HG03064 (cell line): ENCODE data around the gene MRPL58.
"Not testable (repeated sequence)": the region's sequence is repeated elsewhere in the genome, so short reads cannot be mapped to it uniquely, and the experiment has no call there.

Source experiments
- ATAC-seq: cut with Tn5 transposase; IDR thresholded peaks from one replicate; pipeline ENCODE4 v1.9.1; 2021; ENCODE audit warnings: low read depth; ENCODE audit not compliant: unreplicated experiment

MRPL58 gene

DNA sequence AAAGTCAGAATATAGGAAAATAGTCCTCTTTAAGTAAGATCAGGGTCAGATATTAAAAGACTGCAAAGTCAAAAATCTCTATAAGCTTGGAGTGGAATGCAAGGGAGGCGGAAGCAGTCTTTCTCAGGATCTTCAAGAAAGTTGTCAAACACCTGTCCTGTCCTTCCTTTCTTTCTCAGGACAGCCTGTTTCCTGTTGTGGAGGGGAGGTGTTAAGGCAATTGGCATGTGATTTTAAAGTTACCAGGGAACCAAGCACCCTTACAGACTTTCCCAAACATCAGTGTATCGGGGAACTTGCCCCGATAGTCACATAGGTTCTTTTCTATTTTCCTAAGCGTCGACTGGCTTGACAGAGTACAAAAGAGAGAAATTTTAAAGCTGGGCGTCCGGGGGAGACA is 32.2 kb downstream of the MRPL58 start:
- no peak for ATAC-seq

DNA sequence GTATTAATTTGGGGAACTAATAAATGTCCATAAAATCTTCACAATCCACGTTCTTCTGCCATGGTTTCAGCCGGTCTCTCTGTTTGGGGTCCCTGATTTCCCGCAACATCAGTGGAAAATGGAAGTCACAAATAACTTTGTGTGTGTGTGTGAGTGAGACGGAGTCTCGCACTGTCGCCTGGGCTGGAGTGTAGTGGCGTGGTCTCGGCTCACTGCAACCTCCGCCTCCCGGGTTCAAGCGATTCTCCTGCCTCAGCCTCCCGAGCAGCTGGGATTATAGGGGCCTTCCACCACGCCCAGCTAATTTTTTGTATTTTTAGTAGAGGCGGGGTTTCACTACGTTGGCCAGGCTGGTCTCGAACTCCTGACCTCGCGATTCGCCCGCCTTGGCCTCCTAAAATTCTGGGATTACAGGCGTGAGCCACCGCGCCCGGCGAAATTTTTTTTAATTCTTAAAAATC is 33.5 kb downstream of the MRPL58 start:
- ATAC-seq, result not testable (repeated sequence)

DNA sequence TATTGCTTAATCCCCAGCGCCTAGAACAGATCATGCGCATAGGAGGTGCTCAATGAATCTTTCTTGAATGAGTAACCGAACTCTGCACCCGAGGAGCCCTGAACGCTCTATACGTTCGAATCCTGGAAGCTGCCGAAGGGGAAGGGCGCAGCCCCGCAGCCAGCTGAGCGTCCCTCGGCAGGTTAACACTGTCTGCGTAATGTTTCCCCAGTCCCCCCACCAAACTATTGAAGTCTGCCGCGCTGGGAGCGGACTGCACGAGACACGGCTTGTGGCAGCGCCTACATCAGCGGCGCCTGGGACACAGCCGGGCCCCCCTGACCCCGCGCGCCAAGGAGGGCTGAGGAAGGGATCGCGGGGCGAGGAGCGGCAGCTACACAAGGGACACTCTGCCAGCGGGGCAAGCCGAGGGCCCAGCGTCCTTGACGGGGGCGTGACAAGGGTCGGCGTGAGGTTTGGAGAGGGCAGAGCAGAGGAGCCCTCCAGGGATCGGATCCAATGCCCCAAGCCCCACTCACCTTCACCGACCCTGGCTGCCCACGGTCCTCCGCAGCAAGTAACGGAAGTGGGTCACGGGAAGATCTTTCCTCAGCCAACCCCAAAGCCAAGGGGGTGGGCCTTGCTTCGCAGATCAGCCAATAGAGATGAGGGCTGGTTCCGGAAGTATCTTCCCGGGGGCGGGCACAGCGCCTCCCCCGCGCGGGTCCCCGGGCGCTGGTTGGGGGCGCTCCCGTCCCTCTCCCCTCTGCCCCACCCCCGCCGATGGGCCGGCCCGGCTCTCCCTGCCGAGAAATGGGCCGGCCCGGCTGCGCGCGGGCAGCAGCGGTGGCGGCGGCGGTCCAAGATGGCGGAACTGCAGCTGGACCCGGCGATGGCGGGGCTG is 34.2 kb downstream of the MRPL58 start, which contains the start of the genes ATP5PD and KCTD2:
Gene ATP5PD (minus strand): TSS at position 563 of the 883 bp plus-strand sequence. CDS start 4,319 bp downstream, outside the sequence.
Gene KCTD2 (plus strand): TSS at position 819 of the 883 bp plus-strand sequence. CDS start 26 bp downstream, at position 845.
- ATAC-seq, result peak; percentile 88

DNA sequence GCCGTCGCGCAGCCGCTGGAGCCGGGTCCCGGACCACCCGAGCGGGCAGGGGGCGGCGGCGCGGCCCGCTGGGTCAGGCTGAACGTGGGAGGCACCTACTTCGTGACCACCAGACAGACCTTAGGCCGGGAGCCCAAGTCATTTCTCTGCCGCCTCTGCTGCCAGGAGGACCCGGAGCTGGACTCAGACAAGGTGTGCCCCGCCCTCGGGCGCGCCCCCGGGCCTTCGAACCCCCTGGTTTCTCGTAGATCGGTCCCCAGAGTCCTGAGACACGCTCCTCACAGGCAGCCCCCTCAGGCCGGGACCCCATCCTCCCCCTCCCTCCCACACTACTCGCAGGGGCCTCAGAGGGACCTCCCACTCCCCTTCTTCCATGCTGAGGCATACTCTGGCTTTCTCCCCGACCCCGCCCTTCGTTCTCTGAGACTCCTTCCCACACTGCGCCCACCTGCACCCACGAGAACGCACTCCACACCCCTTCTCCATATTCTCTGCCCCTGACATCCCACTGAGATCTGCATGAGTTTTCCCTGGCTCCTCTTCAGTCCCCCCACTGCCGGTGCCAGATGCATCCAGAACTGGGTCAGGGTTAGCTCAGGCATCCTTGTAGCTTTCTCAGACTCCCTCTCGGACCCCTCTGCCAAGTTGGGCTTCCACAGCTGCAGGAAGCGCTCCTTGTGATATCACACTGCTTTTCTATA is 35.1 kb downstream of the MRPL58 start:
- ATAC-seq, result no peak

DNA sequence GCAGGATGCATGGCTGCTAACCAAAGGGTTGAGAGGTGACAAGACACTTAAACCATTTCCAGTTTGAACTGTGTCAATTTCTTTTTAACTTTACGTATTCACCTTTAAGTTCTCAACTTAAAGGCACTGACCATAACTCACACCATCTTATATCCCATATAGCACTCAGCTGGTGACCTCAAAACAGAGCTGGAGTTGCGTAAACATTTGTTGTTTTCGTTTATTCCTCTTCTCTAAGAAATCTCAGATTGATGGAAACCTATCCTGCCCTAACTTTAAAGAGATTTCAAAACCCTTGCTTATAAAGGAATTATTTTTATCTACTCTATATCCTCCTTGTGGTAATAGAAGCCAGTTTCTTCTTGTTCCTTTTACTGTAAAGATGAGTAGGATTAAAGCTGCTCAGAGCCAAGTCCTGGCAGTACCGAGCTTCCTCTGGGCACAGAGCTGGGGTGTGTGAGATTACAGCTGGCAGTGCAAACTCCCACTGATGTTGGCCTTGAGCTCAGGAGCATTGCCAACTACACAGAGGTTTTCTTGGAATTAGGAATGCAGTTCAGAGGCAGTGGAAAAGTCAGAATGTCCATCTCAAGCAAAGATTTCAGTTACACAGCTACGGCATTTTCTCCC is 35.9 kb downstream of the MRPL58 start:
- no peak for ATAC-seq

DNA sequence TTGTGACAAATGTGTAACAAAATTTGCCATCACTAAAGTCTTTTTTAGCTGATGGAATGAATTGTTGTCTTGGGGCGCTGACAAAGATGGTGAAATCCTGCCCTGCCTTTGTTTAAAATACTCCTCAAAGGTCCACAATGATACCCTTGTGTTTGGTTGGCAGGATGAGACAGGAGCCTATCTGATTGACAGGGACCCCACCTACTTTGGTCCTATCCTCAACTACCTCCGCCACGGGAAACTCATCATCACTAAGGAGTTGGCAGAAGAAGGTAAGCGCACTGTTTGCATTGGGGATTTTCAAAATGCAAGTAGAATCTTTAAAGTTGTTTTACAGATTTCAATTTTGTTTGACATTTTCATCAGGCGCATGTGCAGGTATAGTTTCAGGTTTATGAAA is 36.6 kb downstream of the MRPL58 start:
- ATAC-seq, result no peak

DNA sequence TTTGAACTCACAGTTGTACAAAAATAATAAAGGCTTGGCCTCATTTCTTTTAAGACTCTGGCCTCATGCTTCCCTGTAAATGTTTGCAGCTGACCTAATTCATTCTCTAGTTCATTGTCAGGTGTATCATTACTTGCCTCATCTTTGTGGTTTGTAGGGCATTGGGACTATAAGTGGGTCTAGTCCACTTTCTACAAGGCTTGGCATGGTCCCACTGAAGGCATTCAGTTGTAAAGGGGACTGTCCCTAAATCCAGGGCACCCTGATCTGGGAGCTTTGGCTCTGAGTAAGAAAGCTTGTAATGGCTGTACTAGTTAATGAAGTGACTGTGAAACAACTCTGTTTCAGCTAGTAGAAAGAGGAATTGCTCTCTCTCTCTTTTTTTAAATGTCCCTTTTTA is 37.2 kb downstream of the MRPL58 start:
- ATAC-seq, result no peak

DNA sequence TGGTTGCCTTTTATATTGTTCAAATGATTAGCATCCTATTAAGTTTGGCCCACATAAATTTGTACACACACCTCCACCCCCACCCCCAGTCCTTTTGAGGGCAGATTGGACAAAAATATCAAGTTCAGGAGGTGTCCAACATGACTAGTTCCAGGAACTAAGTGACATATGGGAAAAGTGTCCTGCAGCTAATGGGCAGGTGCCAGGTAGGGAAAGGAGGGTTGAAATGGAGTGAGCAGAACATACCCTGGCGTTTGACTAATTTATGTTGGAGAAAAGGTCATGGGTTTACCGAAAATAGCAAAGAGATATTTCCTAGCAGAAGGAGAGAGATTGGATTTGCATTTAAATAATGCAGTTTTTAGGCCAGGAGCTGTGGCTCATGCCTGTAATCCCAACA is 39.5 kb downstream of the MRPL58 start:
- ATAC-seq, result no peak

DNA sequence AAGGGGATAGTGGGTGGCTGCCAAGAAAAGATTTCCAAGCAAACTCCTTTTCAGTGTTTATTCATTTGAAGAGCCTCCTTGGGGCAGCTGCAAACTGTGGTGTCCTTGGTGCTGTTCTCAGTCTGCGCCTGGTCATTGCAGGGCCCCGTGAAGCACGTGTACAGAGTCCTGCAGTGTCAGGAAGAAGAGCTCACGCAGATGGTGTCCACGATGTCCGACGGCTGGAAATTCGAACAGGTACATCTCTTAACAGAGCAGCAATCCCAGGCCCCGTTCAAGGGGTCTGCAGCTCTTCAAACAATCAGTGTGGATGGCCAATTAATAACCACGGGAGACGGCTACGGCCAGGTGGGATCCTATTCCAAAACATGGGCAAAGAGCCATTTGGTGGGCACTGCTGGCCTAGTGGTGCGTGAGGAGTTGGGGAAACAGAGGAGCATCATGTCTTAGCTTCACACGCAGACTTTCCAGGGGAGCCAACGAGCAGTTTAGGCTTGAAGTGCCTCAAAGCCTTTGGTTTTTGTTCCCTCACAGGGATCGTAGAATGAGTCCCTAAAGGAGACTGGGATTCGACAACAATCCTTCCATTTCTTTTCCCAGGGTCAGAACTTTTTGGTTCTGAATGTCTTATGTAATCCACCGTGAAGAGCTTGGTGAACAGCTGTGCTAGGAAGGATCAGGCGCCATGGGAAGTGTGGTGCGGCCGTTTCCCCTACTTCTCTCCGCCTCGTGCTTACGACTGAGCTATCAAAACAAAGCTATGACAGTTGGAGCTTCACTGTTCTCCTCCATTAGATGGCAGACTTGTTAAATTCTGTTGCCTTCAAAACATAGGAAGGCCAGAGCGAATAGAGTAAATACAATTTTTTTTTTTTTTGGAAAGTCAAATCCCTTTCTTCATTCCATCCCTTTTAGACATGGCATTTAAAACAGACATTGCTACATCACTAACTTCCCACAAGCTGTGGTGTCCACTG is 47.2 kb downstream of the MRPL58 start:
- ATAC-seq, result no peak

DNA sequence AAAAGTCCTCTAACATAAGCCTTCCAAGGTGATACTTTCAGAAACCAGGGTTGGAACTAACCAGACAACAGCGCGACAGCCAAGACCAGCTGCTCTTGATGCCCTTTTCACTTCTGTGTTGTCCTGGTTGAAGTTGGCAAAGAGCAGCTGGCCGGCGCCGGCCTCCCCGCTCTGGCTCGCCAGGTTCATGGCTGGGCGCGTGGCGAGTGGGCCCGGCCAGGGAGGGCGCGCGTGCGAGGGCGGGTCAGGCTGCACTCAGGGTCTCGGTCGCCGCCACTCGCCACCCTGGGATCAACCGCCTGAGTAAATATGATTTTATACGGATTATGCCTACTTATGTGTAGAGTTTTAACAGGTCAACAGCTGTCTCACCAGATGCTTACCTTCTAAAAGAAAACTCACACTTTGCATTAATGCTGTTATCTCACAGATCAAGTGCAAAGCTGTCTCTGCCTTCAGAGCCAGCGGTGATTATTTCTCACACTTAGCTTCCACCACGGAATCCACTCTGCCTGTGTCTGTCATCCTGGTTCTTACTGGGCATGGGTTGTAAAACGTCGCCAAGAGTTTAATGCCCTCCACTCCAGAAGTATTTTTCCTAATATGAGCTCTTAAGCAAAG is 48.1 kb downstream of the MRPL58 start:
- ATAC-seq, result no peak

DNA sequence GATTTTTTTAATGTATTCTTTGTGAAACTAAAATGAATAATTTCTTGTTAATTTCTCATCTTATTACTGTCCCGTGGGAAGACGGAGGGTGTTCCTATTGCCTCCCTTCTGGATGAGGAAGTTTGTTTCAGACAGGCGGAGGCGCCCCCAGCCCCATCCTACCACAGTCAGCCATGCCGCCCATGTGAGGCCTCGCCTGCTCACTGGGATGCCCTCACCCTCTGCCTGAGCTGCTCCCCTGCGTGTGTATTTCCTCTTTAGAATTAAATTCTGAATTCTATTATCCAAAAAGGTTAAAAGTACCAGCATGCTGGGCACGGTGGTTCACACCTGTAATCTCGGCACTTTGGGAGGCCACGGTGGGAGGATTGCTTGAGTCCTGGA is 48.6 kb downstream of the MRPL58 start:
- ATAC-seq, result no peak

DNA sequence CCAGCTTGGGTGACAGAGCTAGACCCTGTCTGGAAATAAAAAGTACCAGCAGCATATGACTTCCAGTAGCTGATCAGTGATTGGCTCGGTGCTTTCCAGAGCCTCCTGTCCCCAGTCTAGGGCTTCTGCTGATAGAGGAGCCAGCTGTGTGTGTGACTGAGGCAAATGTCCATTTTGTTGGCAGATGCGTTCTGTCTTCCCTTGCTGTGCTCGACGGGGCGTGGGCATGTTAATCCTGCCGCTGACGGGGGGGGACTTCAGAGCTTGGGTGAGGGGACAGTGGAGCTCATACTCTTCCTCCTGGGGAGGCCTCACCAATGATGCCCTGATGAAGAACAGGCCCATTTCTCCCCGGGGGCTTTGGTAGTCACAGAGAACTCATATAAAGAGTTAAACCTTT is 49.1 kb downstream of the MRPL58 start:
- ATAC-seq, result no peak

DNA sequence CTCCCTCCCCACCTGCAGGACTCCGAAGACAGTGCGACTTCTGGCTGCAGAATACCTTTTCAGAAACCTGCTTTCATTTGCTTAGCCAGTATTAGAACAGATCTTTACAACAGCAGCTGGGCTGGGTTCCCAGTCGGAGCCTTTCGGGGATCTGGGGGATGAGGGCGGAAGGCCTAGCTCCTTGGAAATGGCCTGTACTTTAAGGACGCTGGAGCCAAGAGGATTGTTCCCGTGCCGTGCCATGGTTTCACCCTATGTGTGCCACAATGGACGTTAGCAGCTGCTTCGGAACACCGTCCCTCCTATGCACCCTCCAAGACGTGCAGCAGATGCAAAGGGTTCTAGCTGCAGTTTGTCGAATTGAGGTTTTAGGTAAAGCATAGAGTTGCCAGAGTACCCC is 50.7 kb downstream of the MRPL58 start:
- ATAC-seq, result no peak

DNA sequence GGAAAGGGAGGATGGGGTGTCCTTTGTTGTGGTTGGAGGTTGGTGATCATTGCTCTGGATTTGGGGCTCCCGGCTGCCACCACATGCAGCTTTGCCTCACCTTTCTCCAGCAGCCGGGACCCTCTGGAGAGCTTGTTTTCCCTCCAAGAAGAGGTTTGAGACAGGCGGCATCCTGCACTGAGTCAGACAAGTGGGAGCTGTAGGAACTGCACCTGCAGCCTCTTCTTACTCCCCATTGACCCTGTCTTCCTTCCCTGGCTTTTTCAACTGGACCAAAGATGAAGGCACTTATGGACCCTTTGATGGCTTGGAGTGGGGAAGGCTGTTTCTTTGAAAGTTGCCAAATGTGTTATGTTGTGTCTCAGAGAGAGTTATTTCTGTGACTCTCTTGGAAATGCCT is 51.2 kb downstream of the MRPL58 start:
- no peak for ATAC-seq

DNA sequence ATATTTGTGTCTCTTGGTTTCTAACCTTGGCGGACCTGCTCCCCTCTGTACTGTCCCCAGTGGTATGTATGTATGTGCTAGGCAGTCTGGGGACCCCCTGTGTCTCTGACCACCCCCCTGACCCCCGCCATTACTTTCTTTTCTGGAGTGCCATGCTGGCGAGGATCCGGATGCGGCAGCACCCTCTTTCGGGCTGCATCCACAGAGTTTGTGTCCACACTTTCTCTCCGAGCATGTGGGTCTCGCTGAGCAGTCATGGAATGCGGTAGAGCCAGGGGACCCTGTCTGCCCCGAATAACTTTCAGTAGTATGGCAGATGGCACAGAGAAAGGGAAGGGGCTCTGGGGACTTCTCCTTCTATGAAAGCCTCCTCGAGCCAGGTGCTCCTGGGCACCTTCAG is 51.6 kb downstream of the MRPL58 start:
- no peak for ATAC-seq

DNA sequence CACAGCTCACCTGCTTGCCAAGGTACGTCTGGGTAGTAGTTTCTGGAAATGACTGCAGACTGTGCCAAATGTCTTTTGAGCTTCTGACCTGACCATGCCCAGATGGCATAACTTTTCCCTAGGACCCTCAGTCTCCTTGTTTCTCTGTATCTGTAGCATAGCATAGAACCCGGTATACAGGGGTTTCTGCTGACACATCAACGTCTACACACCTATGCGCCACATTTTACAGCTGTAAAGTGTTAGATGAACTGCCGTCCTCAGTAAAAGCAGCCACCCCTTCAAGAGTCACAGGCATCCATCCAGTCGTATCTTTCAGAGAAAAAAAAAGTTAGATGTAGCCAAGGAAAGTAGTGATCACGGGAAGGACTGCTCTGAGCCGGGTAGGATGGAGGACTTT is 52.0 kb downstream of the MRPL58 start:
- ATAC-seq, result no peak

DNA sequence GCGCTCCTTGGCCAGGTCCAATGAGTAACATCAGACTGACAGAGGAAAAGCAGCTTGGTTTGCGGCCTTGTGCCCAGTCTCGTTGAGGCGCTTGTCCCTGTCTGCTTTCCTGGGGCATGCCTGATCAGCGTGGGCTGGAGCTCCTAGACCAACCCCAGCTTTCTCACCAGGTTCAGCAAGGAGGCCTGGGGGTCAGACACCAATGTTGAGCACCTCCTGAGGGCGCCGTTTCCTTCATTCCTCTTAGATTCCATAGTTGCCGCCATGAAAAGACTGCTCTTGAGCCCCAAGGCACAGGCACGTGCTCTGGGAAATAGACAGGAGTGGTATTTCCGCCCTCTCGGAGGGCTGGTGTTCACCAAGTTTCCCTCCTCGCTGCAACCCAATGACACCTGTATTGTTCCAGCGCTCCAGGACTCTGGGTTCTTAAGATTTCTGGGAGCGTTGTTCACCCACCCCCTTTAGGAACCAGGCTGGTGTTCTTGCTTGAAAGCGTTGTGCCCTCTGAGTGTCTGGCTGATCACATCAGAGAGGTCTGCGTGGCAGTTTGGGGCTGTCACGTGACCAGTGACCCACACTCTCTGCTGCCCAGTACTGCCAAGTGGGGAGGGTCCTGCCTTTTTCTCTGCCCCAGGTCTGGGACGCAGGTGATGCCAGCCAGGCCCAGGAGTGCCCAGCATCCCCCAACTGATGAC is 52.5 kb downstream of the MRPL58 start:
- ATAC-seq, result no peak

DNA sequence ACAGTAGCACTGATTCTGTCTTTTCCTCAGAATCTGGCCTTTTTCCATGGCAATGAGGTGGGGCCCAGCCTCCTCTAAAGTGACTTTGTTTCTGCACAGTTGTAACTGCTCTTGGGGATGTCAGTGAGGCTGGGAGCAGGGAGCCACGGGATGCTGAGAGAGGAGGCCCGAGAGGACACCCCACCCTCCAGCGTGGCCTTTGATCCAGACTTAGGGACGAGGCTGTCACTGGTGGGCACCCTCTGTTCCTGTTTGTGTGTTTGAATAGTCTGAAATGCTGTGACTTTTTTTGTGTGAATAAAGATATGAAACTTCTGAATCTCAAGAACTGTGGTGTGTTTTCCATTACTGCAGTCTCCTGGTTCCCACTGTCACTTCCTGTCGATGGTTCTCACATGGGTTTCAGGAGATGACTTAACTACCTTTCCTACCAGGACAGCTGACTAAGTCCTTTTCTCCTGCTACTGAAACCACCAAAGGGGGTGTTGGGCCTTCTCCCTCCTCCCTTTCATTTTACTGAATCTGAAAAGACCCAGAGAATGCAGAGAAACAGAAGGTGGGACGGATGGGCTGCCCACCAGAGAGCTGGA is 53.2 kb downstream of the MRPL58 start:
- no peak for ATAC-seq

DNA sequence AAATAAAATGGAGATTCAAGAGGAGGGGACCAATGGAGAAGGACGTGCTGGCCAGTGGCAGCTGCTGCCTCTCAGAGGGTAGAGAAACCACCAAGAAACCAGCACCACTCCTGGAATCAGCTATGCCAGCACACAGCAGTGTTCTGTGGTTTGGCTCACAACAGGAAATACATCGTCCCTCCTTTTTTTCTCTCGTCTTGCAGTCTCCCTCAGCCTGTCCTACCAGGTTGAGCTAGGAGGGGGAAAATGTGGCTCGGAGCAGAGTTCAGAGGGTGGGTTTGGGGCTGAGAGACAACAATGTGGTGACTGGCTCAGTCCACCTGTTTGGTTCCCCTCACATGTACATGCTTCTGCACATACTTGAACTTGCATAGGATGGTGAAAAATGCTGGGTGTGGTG is 55.4 kb downstream of the MRPL58 start:
- ATAC-seq, result no peak
